ENCODE data around the gene DHX58. TPM values are rescaled to one million over a fixed set of nuclear protein-coding genes. Genes with fewer than 3 reads are reported as not detected.

Gene DHX58
- total and polyA plus RNA-seq, 10 donors = 20.9 to 41.2 (median 25.8) TPM

GRCh38 chr17:42096360-42097111, 16.0 kb downstream of the DHX58 start:
- Histone ChIP-seq H3K27ac (no peak overlapping the region), H3K4me1 (peaks cover 8 to 19% (median 15%) of the 10 kb centered on the region in 6 donors), H3K4me3 (no peak overlapping the region), H3K36me3 (no peaks in the 10 kb centered on the region), H3K27me3 (replicated peaks in 1 of 7) (peaks cover 2 to 47% (median 21%) of the 10 kb centered on the region in 7 donors), H3K9me3 (no peaks in the 10 kb centered on the region)
- TF ChIP-seq POLR2A (IDR thresholded peaks at IDR 0.05) (no peak), POLR2AphosphoS5 (IDR thresholded peaks at IDR 0.05) (no peak)
- TF ChIP-seq, protein P1, sequence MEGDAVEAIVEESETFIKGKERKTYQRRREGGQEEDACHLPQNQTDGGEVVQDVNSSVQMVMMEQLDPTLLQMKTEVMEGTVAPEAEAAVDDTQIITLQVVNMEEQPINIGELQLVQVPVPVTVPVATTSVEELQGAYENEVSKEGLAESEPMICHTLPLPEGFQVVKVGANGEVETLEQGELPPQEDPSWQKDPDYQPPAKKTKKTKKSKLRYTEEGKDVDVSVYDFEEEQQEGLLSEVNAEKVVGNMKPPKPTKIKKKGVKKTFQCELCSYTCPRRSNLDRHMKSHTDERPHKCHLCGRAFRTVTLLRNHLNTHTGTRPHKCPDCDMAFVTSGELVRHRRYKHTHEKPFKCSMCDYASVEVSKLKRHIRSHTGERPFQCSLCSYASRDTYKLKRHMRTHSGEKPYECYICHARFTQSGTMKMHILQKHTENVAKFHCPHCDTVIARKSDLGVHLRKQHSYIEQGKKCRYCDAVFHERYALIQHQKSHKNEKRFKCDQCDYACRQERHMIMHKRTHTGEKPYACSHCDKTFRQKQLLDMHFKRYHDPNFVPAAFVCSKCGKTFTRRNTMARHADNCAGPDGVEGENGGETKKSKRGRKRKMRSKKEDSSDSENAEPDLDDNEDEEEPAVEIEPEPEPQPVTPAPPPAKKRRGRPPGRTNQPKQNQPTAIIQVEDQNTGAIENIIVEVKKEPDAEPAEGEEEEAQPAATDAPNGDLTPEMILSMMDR (IDR thresholded peaks at IDR 0.05 in 8 of 11, conservative IDR thresholded peaks at IDR 0.05 in 3 of 11) = no peak
- no peak for DNase-seq
- intact Hi-C loops (cut with DNase I; ENCODE audit: low total_unique reads) = no loop called here
- 62 to 87% (median 80%) methylated on average over 5 to 8 of the region's 8 CpGs for WGBS, 5 donors

DNA sequence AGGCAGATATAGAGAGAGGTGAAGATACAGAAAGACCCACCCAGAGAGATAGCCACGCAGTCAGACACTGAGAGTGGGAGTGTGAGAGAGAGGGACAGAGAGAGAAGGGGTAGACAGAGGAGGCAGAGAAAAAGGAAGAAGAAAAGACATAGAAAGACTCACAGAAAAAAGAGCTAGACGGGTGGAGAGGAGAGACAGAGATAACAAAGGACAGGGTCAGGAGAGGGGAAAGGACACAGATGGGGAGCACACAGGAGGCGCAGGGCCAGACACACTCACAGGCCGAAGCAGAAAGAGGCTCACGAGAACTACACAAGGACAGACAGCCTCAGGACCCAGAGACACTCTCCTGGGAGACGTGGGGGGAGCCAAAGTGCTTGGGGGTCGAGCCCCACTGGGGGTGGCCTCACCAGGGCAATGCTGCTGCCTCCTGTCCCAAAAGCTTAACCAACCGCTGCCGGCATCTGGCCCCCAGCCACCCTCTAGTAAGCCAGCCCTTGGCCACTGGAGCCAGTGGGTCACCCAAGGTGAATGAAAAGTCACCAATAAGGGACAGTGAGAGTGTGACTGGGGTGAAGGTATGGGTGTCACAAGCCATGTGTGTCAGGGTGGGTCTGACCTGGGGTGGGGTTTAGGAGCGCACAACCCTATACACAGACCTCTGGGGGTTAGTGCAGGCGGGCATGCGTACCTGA, 18.0 kb downstream of the DHX58 start:
- no peaks in the 10 kb centered on the region for H3K36me3 ChIP-seq

GRCh38 chr17:42092939-42093338, 19.6 kb downstream of the DHX58 start:
- WGBS, 5 donors = 49 to 58% (median 55%) methylated on average over 6 of the region's 6 CpGs
- Histone ChIP-seq H3K27me3 (replicated peaks in 1 of 7) (peaks cover under 1 to 53% (median 18%) of the 10 kb centered on the region in 7 donors), H3K27ac (no peak overlapping the region), H3K36me3 (no peaks in the 10 kb centered on the region), H3K9me3 (no peaks in the 10 kb centered on the region), H3K4me3 (no peak overlapping the region), H3K4me1 (peaks cover 2 to 10% (median 6%) of the 10 kb centered on the region in 6 donors)
- TF ChIP-seq POLR2AphosphoS5 (IDR thresholded peaks at IDR 0.05) = no peak
- intact Hi-C loops (cut with DNase I; ENCODE audit: low total_unique reads) = no loop called here
- no peak for DNase-seq

More for the DNA sequence above, 18.0 kb downstream of the DHX58 start:
- Histone ChIP-seq H3K9me3 (no peaks in the 10 kb centered on the region), H3K4me3 (no peak overlapping the region), H3K4me1 (peaks cover 8 to 19% (median 14%) of the 10 kb centered on the region in 6 donors), H3K27me3 (replicated peaks in 1 of 7) (peaks cover 2 to 47% (median 21%) of the 10 kb centered on the region in 7 donors), H3K27ac (no peak overlapping the region)
- intact Hi-C loops (cut with DNase I; ENCODE audit: low total_unique reads) = no loop called here
- WGBS, 5 donors = 81 to 92% (median 85%) methylated on average over 12 of the region's 12 CpGs
- TF ChIP-seq POLR2A (IDR thresholded peaks at IDR 0.05) = no peak
- no peak for TF ChIP-seq POLR2AphosphoS5 (IDR thresholded peaks at IDR 0.05)
- TF ChIP-seq, protein P1 (IDR thresholded peaks at IDR 0.05 in 8 of 11, conservative IDR thresholded peaks at IDR 0.05 in 3 of 11) = no peak
- DNase-seq = no peak

DNA sequence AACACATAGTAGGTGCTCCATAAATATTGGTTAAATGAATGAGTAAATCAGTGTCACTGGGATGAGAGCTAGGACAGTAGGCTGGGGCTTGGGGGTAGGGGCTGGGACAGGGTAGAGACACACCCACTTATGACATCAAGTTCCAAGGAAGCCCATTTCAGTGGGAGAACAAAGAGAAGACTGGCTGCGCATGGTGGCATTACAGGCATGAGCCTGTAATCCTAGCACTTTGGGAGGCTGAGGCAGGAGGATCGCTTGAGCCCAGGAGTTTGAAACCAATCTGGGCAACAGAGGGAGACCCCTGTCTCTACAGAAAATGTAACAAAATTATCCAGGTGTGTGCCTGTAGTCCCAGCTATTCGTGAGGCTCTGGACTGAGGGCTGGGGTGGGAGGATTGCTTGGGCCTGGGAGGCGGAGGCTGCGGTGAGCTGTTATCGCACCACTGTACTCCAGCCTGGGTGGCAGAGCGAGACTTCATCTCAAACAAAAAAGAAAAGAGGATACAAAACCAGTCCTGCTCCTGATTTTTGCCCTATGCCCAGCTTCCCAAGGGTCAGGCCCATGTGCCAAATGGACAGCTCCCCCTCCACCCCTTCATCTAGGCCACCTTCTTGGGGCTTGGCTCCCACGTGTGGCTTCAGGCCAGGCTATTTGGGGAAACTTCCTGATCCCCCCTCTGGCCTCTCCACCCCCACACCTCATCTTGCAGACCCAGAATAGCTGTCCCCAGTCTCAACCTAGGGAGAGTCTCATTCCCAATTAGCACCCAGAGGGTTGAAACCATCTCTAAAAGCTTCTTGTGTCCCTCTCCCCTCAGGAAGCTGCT, 21.3 kb downstream of the DHX58 start:
- Histone ChIP-seq H3K9me3 (no peaks in the 10 kb centered on the region), H3K27ac (no peak overlapping the region), H3K4me3 (no peak overlapping the region), H3K27me3 (replicated peaks in 1 of 7) (peaks cover 0 to 52% (median 10%) of the 10 kb centered on the region in 7 donors), H3K36me3 (no peaks in the 10 kb centered on the region), H3K4me1 (no peaks in the 10 kb centered on the region)
- no peak for TF ChIP-seq POLR2AphosphoS5 (IDR thresholded peaks at IDR 0.05)
- TF ChIP-seq, protein P1 (IDR thresholded peaks at IDR 0.05 in 8 of 11, conservative IDR thresholded peaks at IDR 0.05 in 3 of 11) = no peak
- no peak for TF ChIP-seq POLR2A (IDR thresholded peaks at IDR 0.05)
- intact Hi-C loops (cut with DNase I; ENCODE audit: low total_unique reads) = no loop called here
- no peak for DNase-seq
- WGBS, 5 donors = 85 to 88% (median 86%) methylated on average over 8 of the region's 8 CpGs

All from spleen (tissue), 11 donors.